HepG2 (cell line): ENCODE results near the gene PRKCE. TPM values are rescaled to one million over a fixed set of nuclear protein-coding genes. Genes with fewer than 3 reads are reported as not detected.

Experiments used
- ATAC-seq: fragments of 200-7000 bp; cut with Tn5 transposase; 3 replicates; pipeline ENCODE4 v1.9.1; 2020; ENCODE audit warnings: mild to moderate bottlenecking, moderate library complexity
- BruUV-seq: library from RNA; stranded (reverse); fragments of 400-500 nt; replicated peaks from 2 replicates; lab custom pipeline; 2021; lab: Mats Ljungman, UMichigan
- CTCF ChIA-PET: fragments of 300-600 bp; formaldehyde crosslinking; extraction: SDS; loops from one replicate; lab custom pipeline; 2021; ENCODE audit warnings: low total read pairs, inconsistent platforms, low intra/inter-chr PET ratio; lab: Yijun Ruan, JAX
- POLR2A ChIA-PET: fragments of 350-600 bp; sonication (Branson Sonifier 250); formaldehyde crosslinking; loops from one replicate; lab custom pipeline; 2020; ENCODE audit warnings: antibody characterized with exemption, inconsistent platforms; lab: Yijun Ruan, JAX
- DNase-seq: peaks from one replicate; pipeline ENCODE4 v3.0.0-alpha.2; 2015; ENCODE audit warnings: low spot score
- FAIRE-seq: peaks from 3 replicates; lab custom pipeline; 2011; peaks lifted over from hg19 to GRCh38; lab: Jason Lieb, UNC
- H2AFZ ChIP-seq: one replicate; pipeline ENCODE4 v1.6.1; 2011; ENCODE audit warnings: low read length, inconsistent platforms
- H3K27ac ChIP-seq: fragments of 300-600 bp; 3 replicates; pipeline ENCODE4 v1.8.0; 2011; ENCODE audit warnings: mixed run types, mild to moderate bottlenecking, mixed read lengths, low read length, inconsistent platforms; ENCODE audit not compliant: insufficient read depth; ENCODE audit errors: extremely low read length
- H3K27me3 ChIP-seq, 2 experiments: fragments of 200-600 bp in 1 of 2; 2 replicates in 1 of 2; 3 replicates in 1 of 2; pipeline versions ENCODE4 v1.6.0 to v1.8.0; 2011; ENCODE audit warnings: low read length in 2 of 2, mild to moderate bottlenecking in 2 of 2, moderate library complexity in 2 of 2, inconsistent platforms in 1 of 2; ENCODE audit not compliant: insufficient read depth in 2 of 2, control insufficient read depth in 1 of 2
- H3K36me3 ChIP-seq, 2 experiments: fragments of 200-600 bp in 1 of 2; replicated peaks in 1 of 2; 2 replicates in 1 of 2; 3 replicates in 1 of 2; pipeline versions ENCODE4 v1.5.1 to v1.8.0; 2011; ENCODE audit warnings: low read length in 2 of 2, inconsistent platforms in 1 of 2; ENCODE audit not compliant: insufficient read depth in 2 of 2, control insufficient read depth in 1 of 2
- H3K4me1 ChIP-seq: 2 replicates; pipeline ENCODE4 v1.5.1; 2012; ENCODE audit warnings: low read length, inconsistent platforms; ENCODE audit not compliant: insufficient read depth
- H3K4me2 ChIP-seq: 2 replicates; pipeline ENCODE4 v1.6.0; 2011; ENCODE audit warnings: low read depth, low read length, inconsistent platforms
- H3K4me3 ChIP-seq, 3 experiments: fragments of 200-600 bp in 1 of 3; sonication (generic), shearing (Covaris generic) in 1 of 3; replicated peaks in 1 of 3; 2 replicates each; pipeline ENCODE4 v1.5.1; 2011 to 2016; ENCODE audit warnings: low read length in 3 of 3, inconsistent platforms in 2 of 3, low read depth in 2 of 3, mild to moderate bottlenecking in 2 of 3, control low read depth in 1 of 3, mixed read lengths in 1 of 3; ENCODE audit not compliant: insufficient read depth in 1 of 3
- H3K79me2 ChIP-seq: one replicate; pipeline ENCODE4 v1.6.1; 2011; ENCODE audit warnings: low read length, inconsistent platforms; ENCODE audit not compliant: insufficient read depth
- H3K9ac ChIP-seq: 2 replicates; pipeline ENCODE4 v1.6.0; 2011; ENCODE audit warnings: mild to moderate bottlenecking, low read depth, low read length, inconsistent platforms; ENCODE audit not compliant: insufficient read depth
- H3K9me3 ChIP-seq: 2 replicates; pipeline ENCODE4 v1.5.1; 2012; ENCODE audit warnings: mild to moderate bottlenecking, low read length
- H4K20me1 ChIP-seq: 2 replicates; pipeline ENCODE4 v1.6.0; 2011; ENCODE audit warnings: inconsistent platforms, mild to moderate bottlenecking, low read length, moderate library complexity; ENCODE audit not compliant: insufficient read depth
- GATAD2A ChIP-seq: IDR thresholded peaks from 2 replicates; pipeline ENCODE4 v1.6.1; 2016
- IKZF5 ChIP-seq: IDR thresholded peaks from 2 replicates; pipeline ENCODE4 v1.6.1; 2018; ENCODE audit warnings: missing genetic modification reagents, mild to moderate bottlenecking, missing compliant biosample characterization
- IRF2 ChIP-seq: IDR thresholded peaks from 2 replicates; pipeline ENCODE4 v1.6.1; 2018; ENCODE audit warnings: missing genetic modification reagents, missing compliant biosample characterization
- LBX2 ChIP-seq: sonication (generic); formaldehyde crosslinking; IDR thresholded peaks from 2 replicates; pipeline ENCODE4 v1.5.0; 2020; ENCODE audit warnings: missing genetic modification reagents, mild to moderate bottlenecking, borderline replicate concordance
- MAZ ChIP-seq, 2 experiments: sonication (generic) in 1 of 2; formaldehyde crosslinking in 1 of 2; IDR thresholded peaks; 2 replicates each; pipeline versions ENCODE4 v1.5.0 to v1.6.1; 2012 to 2020; ENCODE audit warnings: low read depth in 2 of 2, mild to moderate bottlenecking in 2 of 2, borderline replicate concordance in 1 of 2, improper control_type of control experiment in 1 of 2, low read length in 1 of 2, missing genetic modification reagents in 1 of 2, moderate library complexity in 1 of 2
- REXO4 ChIP-seq: sonication (generic); formaldehyde crosslinking; IDR thresholded peaks from 2 replicates; pipeline ENCODE4 v1.8.0; 2022; ENCODE audit warnings: missing genetic modification reagents, mild to moderate bottlenecking, borderline replicate concordance
- TOE1 ChIP-seq: sonication (generic); formaldehyde crosslinking; IDR thresholded peaks from 2 replicates; pipeline ENCODE4 v1.4.0; 2020; ENCODE audit warnings: mild to moderate bottlenecking, missing genetic modification reagents
- ZBTB4 ChIP-seq: sonication (generic); formaldehyde crosslinking; IDR thresholded peaks from 2 replicates; pipeline ENCODE4 v1.4.0; 2020; ENCODE audit warnings: missing genetic modification reagents, mild to moderate bottlenecking, borderline replicate concordance
- ZBTB7B ChIP-seq: sonication (generic); formaldehyde crosslinking; IDR thresholded peaks from 2 replicates; pipeline ENCODE4 v1.4.0; 2020; ENCODE audit warnings: missing genetic modification reagents
- ZNF205 ChIP-seq: IDR thresholded peaks from 2 replicates; pipeline ENCODE4 v1.6.1; 2018; ENCODE audit warnings: missing biosample characterization, missing genetic modification reagents
- ZNF670 ChIP-seq: sonication (generic); formaldehyde crosslinking; IDR thresholded peaks from 2 replicates; pipeline ENCODE4 v1.8.0; 2022; ENCODE audit warnings: mild to moderate bottlenecking, missing genetic modification reagents, borderline replicate concordance
- ZNF687 ChIP-seq: sonication (generic); formaldehyde crosslinking; IDR thresholded peaks from 2 replicates; pipeline ENCODE4 v1.5.1; 2020; ENCODE audit warnings: mild to moderate bottlenecking, missing genetic modification reagents, moderate library complexity
- WGBS: methylation state at CpG from one replicate; pipeline ENCODE4 v1.1.6; 2017; ENCODE audit warnings: low lambda C conversion rate; 5-methylcytosine and 5-hydroxymethylcytosine counted together
- in situ Hi-C: cut with HindIII; loops from 2 replicates; pipeline ENCODE4 v1.10.0; 2017; ENCODE audit warnings: low pct_unique_long_range_greater_than_20kb; ENCODE audit not compliant: extremely low pct_ligation_motif_present
- intact Hi-C: fragments of 100-400 bp; cut with micrococcal nuclease; formaldehyde crosslinking; loops from one replicate; pipeline ENCODE4 v1.10.0; 2022; ENCODE audit not compliant: unreplicated experiment
- polyA plus RNA-seq, 8 experiments: library from polyadenylated mRNA; depleted of rRNA in 3 of 8; stranded (reverse) in 7 of 8; unstranded in 1 of 8; fragments of >200 nt; fragmentation: Illumina TruSeq in 4 of 8; extraction: Trizol in 4 of 8; gene quantifications; 2 replicates each; pipeline versions ENCODE4 v1.2.1 to v1.2.3, GENCODE V29; 2011 to 2016; ENCODE audit warnings: low read depth in 4 of 8, missing spikeins in 1 of 8, mixed read lengths in 1 of 8; ENCODE audit not compliant: insufficient read depth in 1 of 8
- total RNA-seq, 5 experiments: library from RNA; depleted of rRNA; stranded (reverse); fragments of >200 nt; fragmentation: Illumina TruSeq; extraction: Trizol; gene quantifications; 2 replicates each; pipeline ENCODE4 v1.2.3, GENCODE V29; 2016; ENCODE audit warnings: low read depth in 1 of 5

PRKCE gene
- total and polyA plus RNA-seq, 2 of the 13 experiments (the other 11 are each of a cell fraction or from before 2014, with no cell fraction given): 1.0 to 3.9 TPM

DNA sequence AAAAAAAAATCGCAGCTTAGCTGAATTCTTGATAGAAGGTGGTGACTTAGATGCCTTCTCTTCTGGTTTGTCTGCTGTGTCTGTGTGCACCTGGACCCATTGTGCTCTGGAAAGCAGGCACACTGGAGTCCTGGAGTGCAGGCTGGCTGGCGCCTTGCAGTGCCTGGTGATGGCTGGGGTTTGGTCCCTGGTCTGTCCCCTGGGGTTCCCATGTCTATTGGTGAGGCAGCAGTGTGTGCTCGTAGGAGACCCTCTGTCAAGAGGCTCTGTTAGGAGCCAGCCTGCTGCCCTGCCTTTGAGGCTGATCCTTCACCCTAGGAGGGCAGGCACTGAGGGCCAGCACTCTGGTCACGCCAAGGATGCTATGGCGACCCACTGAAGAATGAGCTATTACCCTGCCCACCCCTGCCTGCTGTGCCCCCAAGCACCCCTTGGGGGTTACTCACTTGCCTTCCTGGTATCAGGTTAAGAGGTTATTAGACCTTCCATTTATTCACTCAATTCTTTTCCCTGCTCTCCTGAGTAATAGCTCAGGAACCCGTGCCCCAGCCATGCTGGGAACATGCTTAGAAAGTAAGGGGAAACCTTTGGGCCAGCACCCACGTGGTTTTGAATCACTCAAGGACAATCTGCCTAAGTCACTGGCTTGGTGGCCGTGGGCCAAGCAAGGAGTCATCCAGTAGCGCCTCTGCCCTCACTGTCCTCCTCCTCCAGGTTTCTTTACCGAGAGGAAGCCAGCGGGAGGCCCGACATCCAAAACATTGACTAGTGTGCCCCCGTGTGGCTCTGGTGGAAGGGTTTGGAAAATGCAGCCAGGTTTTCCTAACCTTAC is 284.5 kb downstream of the PRKCE start:
- peak; percentile 83 for FAIRE-seq
- Histone ChIP-seq H3K27ac (no peak overlapping the region), H3K27me3 (no peaks in the 10 kb centered on the region), H3K4me2 (peak overlapping the region; percentile 60), H3K9ac (no peak overlapping the region), H3K9me3 (no peaks in the 10 kb centered on the region), H3K4me3 (no peak overlapping the region; a peak in 1 of 6 replicates), H3K36me3 (no peaks in the 10 kb centered on the region), H4K20me1 (no peaks in the 10 kb centered on the region), H3K79me2 (no peaks in the 10 kb centered on the region), H3K4me1 (peaks cover 14% of the 10 kb centered on the region), H2AFZ (no peak overlapping the region)
- 28% methylated on average over 11 of the region's 13 CpGs for WGBS
- ChIA-PET POLR2A (no interaction called here), CTCF (interaction anchor here (0.8 to 2.4 kb wide), 4 partner anchors 58 to 292 kb away, joined by 3 to 31 read pairs (median 6); no protein-coding TSS in a partner anchor)
- peak; percentile 79 for DNase-seq
- ATAC-seq: peak; percentile 92
- in situ Hi-C loops (loop anchor here (5.0 kb wide), 2 partner anchors 159 to 289 kb away; no protein-coding TSS in a partner anchor), intact Hi-C loops (loop anchor here (1.0 kb wide), 4 partner anchors 158 to 351 kb away; no protein-coding TSS in a partner anchor)
- BruUV-seq: no TSS peak
- TF ChIP-seq GATAD2A (CRISPR knock-in tag) (peak; percentile 61), ZNF205 (0 out of 2 replicates have a peak, but pooled peaks have one; percentile 26), ZBTB4 (CRISPR knock-in tag) (no peak), TOE1 (no peak), ZBTB7B (CRISPR knock-in tag) (no peak), IRF2 (CRISPR knock-in tag) (0 out of 2 replicates have a peak, but pooled peaks have one; percentile 30), IKZF5 (CRISPR knock-in tag) (peak; percentile 64; the same call in 1 of the 2 replicates), ZNF670 (0 out of 2 replicates have a peak, but pooled peaks have one; percentile 42), ZNF687 (CRISPR knock-in tag) (peak; percentile 32), MAZ (IDR thresholded peaks at IDR 0.05; ENCODE audit: borderline replicate concordance, low read depth, low read length) (no peak), MAZ (CRISPR knock-in tag; IDR thresholded peaks at IDR 0.05; ENCODE audit: low read depth) (peak; percentile 54; the same call in 1 of the 2 replicates), LBX2 (CRISPR knock-in tag) (no peak), REXO4 (no peak)
